GM12878 (cell line): ENCODE data around the gene NPIPA3.

Experiments used
- CEBPB ChIP-seq, 2 experiments: fragments of 150-350 bp in 1 of 2; IDR thresholded peaks; 2 replicates each; pipeline ENCODE4 v1.6.1; 2012 to 2014; ENCODE audit warnings: low read depth in 2 of 2, low read length in 2 of 2, borderline replicate concordance in 1 of 2, inconsistent platforms in 1 of 2
- ESRRA ChIP-seq: IDR thresholded peaks from 2 replicates; pipeline ENCODE4 v1.6.1; 2012; ENCODE audit warnings: mild to moderate bottlenecking, low read length, improper control_type of control experiment
- JUNB ChIP-seq: IDR thresholded peaks from 2 replicates; pipeline ENCODE4 v1.6.1; 2016; ENCODE audit warnings: antibody characterized with exemption, mild to moderate bottlenecking
- JUND ChIP-seq: IDR thresholded peaks from 2 replicates; pipeline ENCODE4 v1.6.1; 2012; ENCODE audit warnings: low read depth, mild to moderate bottlenecking, low read length, improper control_type of control experiment, moderate library complexity
- NFYB ChIP-seq: IDR thresholded peaks from 2 replicates; pipeline ENCODE4 v1.6.1; 2011; ENCODE audit warnings: low read depth, mild to moderate bottlenecking, low read length, improper control_type of control experiment, moderate library complexity; ENCODE audit not compliant: insufficient read depth
- NKRF ChIP-seq: fragments of 450-650 bp; conservative IDR thresholded peaks from 2 replicates; pipeline ENCODE4 v1.6.1; 2017; ENCODE audit warnings: mild to moderate bottlenecking, moderate library complexity
- NR2F1 ChIP-seq: fragments of 450-650 bp; conservative IDR thresholded peaks from 2 replicates; pipeline ENCODE4 v1.6.1; 2017; ENCODE audit warnings: mild to moderate bottlenecking
- REST ChIP-seq: IDR thresholded peaks from 2 replicates; pipeline ENCODE4 v1.6.1; 2012; ENCODE audit warnings: mild to moderate bottlenecking, low read depth, low read length
- ZBTB33 ChIP-seq: fragments of 450-650 bp; IDR thresholded peaks from 2 replicates; pipeline ENCODE4 v1.6.1; 2017; ENCODE audit warnings: mild to moderate bottlenecking
- ZNF592 ChIP-seq: fragments of 450-650 bp; IDR thresholded peaks from 2 replicates; pipeline ENCODE4 v1.6.1; 2017; ENCODE audit warnings: mild to moderate bottlenecking, moderate library complexity
- TF ChIP-seq, protein P1 (sequence below), 3 experiments: IDR thresholded peaks in 2 of 3; conservative IDR thresholded peaks in 1 of 3; 2 replicates each; pipeline ENCODE4 v1.5.1; 2011; ENCODE audit warnings: low read depth in 3 of 3, low read length in 3 of 3, mild to moderate bottlenecking in 3 of 3, control low read depth in 2 of 3, moderate library complexity in 2 of 3, inconsistent platforms in 1 of 3, mixed read lengths in 1 of 3; ENCODE audit not compliant: control insufficient read depth in 2 of 3, insufficient read depth in 1 of 3; ENCODE audit errors: extremely low read depth in 1 of 3

DNA sequence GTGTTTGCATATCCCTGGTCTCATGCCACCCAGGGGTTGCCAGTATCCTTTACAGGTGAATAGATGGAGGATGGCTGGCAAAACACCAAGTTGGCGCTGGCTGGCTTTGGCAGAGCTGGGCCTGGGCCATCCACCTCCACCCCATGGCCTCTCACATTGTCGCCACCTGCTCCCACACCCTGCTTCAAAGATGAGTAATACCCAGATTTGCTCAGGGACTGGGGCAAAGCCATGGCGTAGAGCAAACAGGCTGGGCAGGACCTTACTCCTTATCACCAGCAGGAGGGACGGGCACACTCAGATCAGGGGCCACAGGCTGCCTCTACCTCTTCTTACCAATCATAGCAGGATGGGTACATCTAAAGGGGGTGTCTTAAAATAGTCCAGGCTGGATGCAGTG, 33.4 kb upstream of the NPIPA3 start:
- TF ChIP-seq REST (no peak), CEBPB (IDR thresholded peaks at IDR 0.05; ENCODE audit: borderline replicate concordance in 1 of 2, low read depth in 2 of 2, low read length in 2 of 2) (no peak), NFYB (no peak), NKRF (no peak), JUND (no peak), JUNB (no peak), ZBTB33 (no peak), ESRRA (no peak), NR2F1 (no peak), ZNF592 (no peak)
- TF ChIP-seq, protein P1, sequence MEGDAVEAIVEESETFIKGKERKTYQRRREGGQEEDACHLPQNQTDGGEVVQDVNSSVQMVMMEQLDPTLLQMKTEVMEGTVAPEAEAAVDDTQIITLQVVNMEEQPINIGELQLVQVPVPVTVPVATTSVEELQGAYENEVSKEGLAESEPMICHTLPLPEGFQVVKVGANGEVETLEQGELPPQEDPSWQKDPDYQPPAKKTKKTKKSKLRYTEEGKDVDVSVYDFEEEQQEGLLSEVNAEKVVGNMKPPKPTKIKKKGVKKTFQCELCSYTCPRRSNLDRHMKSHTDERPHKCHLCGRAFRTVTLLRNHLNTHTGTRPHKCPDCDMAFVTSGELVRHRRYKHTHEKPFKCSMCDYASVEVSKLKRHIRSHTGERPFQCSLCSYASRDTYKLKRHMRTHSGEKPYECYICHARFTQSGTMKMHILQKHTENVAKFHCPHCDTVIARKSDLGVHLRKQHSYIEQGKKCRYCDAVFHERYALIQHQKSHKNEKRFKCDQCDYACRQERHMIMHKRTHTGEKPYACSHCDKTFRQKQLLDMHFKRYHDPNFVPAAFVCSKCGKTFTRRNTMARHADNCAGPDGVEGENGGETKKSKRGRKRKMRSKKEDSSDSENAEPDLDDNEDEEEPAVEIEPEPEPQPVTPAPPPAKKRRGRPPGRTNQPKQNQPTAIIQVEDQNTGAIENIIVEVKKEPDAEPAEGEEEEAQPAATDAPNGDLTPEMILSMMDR (IDR thresholded peaks at IDR 0.05 in 2 of 3, conservative IDR thresholded peaks at IDR 0.05 in 1 of 3; ENCODE audit: control insufficient read depth in 2 of 3, extremely low read depth in 1 of 3, insufficient read depth in 1 of 3, low read depth in 3 of 3, low read length in 3 of 3): no peak
